ENCODE results near the gene COL12A1.

COL12A1 gene

GRCh38 chr6:75213112-75213511, 7.3 kb upstream of the COL12A1 start:
- peaks cover 2% of the 10 kb centered on the region for H3K79me1 ChIP-seq (replicated peaks; ENCODE audit: low read length, poor library complexity, severe bottlenecking)
- no peak overlapping the region for H2BK5ac ChIP-seq (ENCODE audit: low read depth, low read length, poor library complexity, severe bottlenecking)
- DNase-seq, result no peak
- H3K4me3 ChIP-seq (ENCODE audit: insufficient read depth in 1 of 2, low read depth in 1 of 2, low read length in 2 of 2), result no peak overlapping the region
- no peak overlapping the region for H4K8ac ChIP-seq (ENCODE audit: low read length)
- H3K14ac ChIP-seq (ENCODE audit: low read length in 2 of 2), result no peak overlapping the region
- no peaks in the 10 kb centered on the region for H3K36me3 ChIP-seq (ENCODE audit: control insufficient read depth in 1 of 2, insufficient read depth in 2 of 2, low read depth in 1 of 2, low read length in 2 of 2)
- H3K23ac ChIP-seq (ENCODE audit: low read length in 2 of 2), result no peak overlapping the region
- H2AFZ ChIP-seq (ENCODE audit: low read depth, low read length), result no peak overlapping the region
- no peak overlapping the region for H2BK12ac ChIP-seq (ENCODE audit: low read length in 2 of 2)
- H2BK120ac ChIP-seq (ENCODE audit: low read depth, low read length), result no peak overlapping the region
- no peak overlapping the region for H4K91ac ChIP-seq (ENCODE audit: low read length)
- H2BK15ac ChIP-seq (ENCODE audit: low read depth, poor library complexity, severe bottlenecking), result no peak overlapping the region
- no CpG with 5 or more reads among the region's 1 CpG for WGBS
- H3K27me3 ChIP-seq (ENCODE audit: control insufficient read depth in 1 of 2, insufficient read depth in 1 of 2, low read length in 2 of 2), result peaks cover 0 to 2% of the 10 kb centered on the region in 2 experiments
- no peak overlapping the region for H3K4ac ChIP-seq (ENCODE audit: low read depth in 1 of 2, low read length in 2 of 2)
- H3K9ac ChIP-seq (ENCODE audit: low read length), result no peak overlapping the region
- H3K4me2 ChIP-seq (ENCODE audit: low read length, poor library complexity, severe bottlenecking), result no peak overlapping the region
- no peaks in the 10 kb centered on the region for H3K9me3 ChIP-seq (ENCODE audit: control insufficient read depth, low read length)
- peaks cover 2% of the 10 kb centered on the region for H3K4me1 ChIP-seq (ENCODE audit: control insufficient read depth, insufficient read depth, low read depth, low read length)
- no peak overlapping the region for H2AK5ac ChIP-seq (ENCODE audit: low read length, severe bottlenecking)
- no peak overlapping the region for H3K18ac ChIP-seq (ENCODE audit: low read depth in 1 of 2, low read length in 2 of 2)
- H3K27ac ChIP-seq (ENCODE audit: low read length, poor library complexity, severe bottlenecking), result no peak overlapping the region

GRCh38 chr6:75211920-75212590, 6.2 kb upstream of the COL12A1 start:
- H4K91ac ChIP-seq (ENCODE audit: low read length), result no peak overlapping the region
- H3K14ac ChIP-seq (ENCODE audit: low read length in 2 of 2), result no peak overlapping the region
- H4K8ac ChIP-seq (ENCODE audit: low read length), result no peak overlapping the region
- H3K36me3 ChIP-seq (ENCODE audit: control insufficient read depth in 1 of 2, insufficient read depth in 2 of 2, low read depth in 1 of 2, low read length in 2 of 2), result no peaks in the 10 kb centered on the region
- no peaks in the 10 kb centered on the region for H3K9me3 ChIP-seq (ENCODE audit: control insufficient read depth, low read length)
- H2BK15ac ChIP-seq (ENCODE audit: low read depth, poor library complexity, severe bottlenecking), result no peak overlapping the region
- 4% methylated on average over 3 of the region's 3 CpGs for WGBS
- peaks cover 4% of the 10 kb centered on the region for H3K79me1 ChIP-seq (replicated peaks; ENCODE audit: low read length, poor library complexity, severe bottlenecking)
- H3K4me2 ChIP-seq (ENCODE audit: low read length, poor library complexity, severe bottlenecking), result no peak overlapping the region
- no peak overlapping the region for H2AFZ ChIP-seq (ENCODE audit: low read depth, low read length)
- no peak overlapping the region for H3K27ac ChIP-seq (ENCODE audit: low read length, poor library complexity, severe bottlenecking)
- DNase-seq, result peak; percentile 59
- H3K9ac ChIP-seq (ENCODE audit: low read length), result no peak overlapping the region
- no peak overlapping the region for H3K18ac ChIP-seq (ENCODE audit: low read depth in 1 of 2, low read length in 2 of 2)
- H2BK120ac ChIP-seq (ENCODE audit: low read depth, low read length), result no peak overlapping the region
- H3K27me3 ChIP-seq (ENCODE audit: control insufficient read depth in 1 of 2, insufficient read depth in 1 of 2, low read length in 2 of 2), result peaks cover 0 to 2% of the 10 kb centered on the region in 2 experiments
- no peak overlapping the region for H3K23ac ChIP-seq (ENCODE audit: low read length in 2 of 2)
- no peak overlapping the region for H2BK12ac ChIP-seq (ENCODE audit: low read length in 2 of 2)
- no peak overlapping the region for H3K4ac ChIP-seq (ENCODE audit: low read depth in 1 of 2, low read length in 2 of 2)
- peaks cover 10% of the 10 kb centered on the region for H3K4me1 ChIP-seq (ENCODE audit: control insufficient read depth, insufficient read depth, low read depth, low read length)
- no peak overlapping the region for H3K4me3 ChIP-seq (ENCODE audit: insufficient read depth in 1 of 2, low read depth in 1 of 2, low read length in 2 of 2)
- H2BK5ac ChIP-seq (ENCODE audit: low read depth, low read length, poor library complexity, severe bottlenecking), result no peak overlapping the region
- no peak overlapping the region for H2AK5ac ChIP-seq (ENCODE audit: low read length, severe bottlenecking)

GRCh38 chr6:75210885-75211739, 5.3 kb upstream of the COL12A1 start:
- Histone ChIP-seq H3K4ac (ENCODE audit: low read depth in 1 of 2, low read length in 2 of 2) (no peak overlapping the region), H3K23ac (ENCODE audit: low read length in 2 of 2) (no peak overlapping the region), H3K27me3 (ENCODE audit: control insufficient read depth in 1 of 2, insufficient read depth in 1 of 2, low read length in 2 of 2) (peaks cover 0 to 2% of the 10 kb centered on the region in 2 experiments), H3K14ac (ENCODE audit: low read length in 2 of 2) (no peak overlapping the region), H3K79me1 (replicated peaks; ENCODE audit: low read length, poor library complexity, severe bottlenecking) (peaks cover 4% of the 10 kb centered on the region), H3K18ac (ENCODE audit: low read depth in 1 of 2, low read length in 2 of 2) (no peak overlapping the region), H3K4me2 (ENCODE audit: low read length, poor library complexity, severe bottlenecking) (no peak overlapping the region), H4K91ac (ENCODE audit: low read length) (no peak overlapping the region), H4K8ac (ENCODE audit: low read length) (no peak overlapping the region), H2BK15ac (ENCODE audit: low read depth, poor library complexity, severe bottlenecking) (no peak overlapping the region), H3K4me1 (ENCODE audit: control insufficient read depth, insufficient read depth, low read depth, low read length) (peaks cover 12% of the 10 kb centered on the region), H2BK12ac (ENCODE audit: low read length in 2 of 2) (no peak overlapping the region), H3K4me3 (ENCODE audit: insufficient read depth in 1 of 2, low read depth in 1 of 2, low read length in 2 of 2) (no peak overlapping the region), H2AK5ac (ENCODE audit: low read length, severe bottlenecking) (no peak overlapping the region), H2BK5ac (ENCODE audit: low read depth, low read length, poor library complexity, severe bottlenecking) (no peak overlapping the region), H3K9me3 (ENCODE audit: control insufficient read depth, low read length) (no peaks in the 10 kb centered on the region), H2BK120ac (ENCODE audit: low read depth, low read length) (no peak overlapping the region), H3K27ac (ENCODE audit: low read length, poor library complexity, severe bottlenecking) (no peak overlapping the region), H3K9ac (ENCODE audit: low read length) (no peak overlapping the region), H2AFZ (ENCODE audit: low read depth, low read length) (no peak overlapping the region), H3K36me3 (ENCODE audit: control insufficient read depth in 1 of 2, insufficient read depth in 2 of 2, low read depth in 1 of 2, low read length in 2 of 2) (no peaks in the 10 kb centered on the region)
- DNase-seq, result peak; percentile 76
- 58% methylated on average over 3 of the region's 10 CpGs for WGBS

- Histone ChIP-seq H3K18ac (ENCODE audit: low read depth in 1 of 2, low read length in 2 of 2) (no peak overlapping the region), H3K23ac (ENCODE audit: low read length in 2 of 2) (no peak overlapping the region), H2AFZ (ENCODE audit: low read depth, low read length) (no peak overlapping the region), H2BK12ac (ENCODE audit: low read length in 2 of 2) (peak overlapping the region in 1 of 2 experiments; percentile 15), H3K79me1 (replicated peaks; ENCODE audit: low read length, poor library complexity, severe bottlenecking) (peaks cover 4% of the 10 kb centered on the region), H3K4me2 (ENCODE audit: low read length, poor library complexity, severe bottlenecking) (no peak overlapping the region), H3K36me3 (ENCODE audit: control insufficient read depth in 1 of 2, insufficient read depth in 2 of 2, low read depth in 1 of 2, low read length in 2 of 2) (no peaks in the 10 kb centered on the region), H3K27ac (ENCODE audit: low read length, poor library complexity, severe bottlenecking) (no peak overlapping the region), H3K9ac (ENCODE audit: low read length) (peak overlapping the region; percentile 37), H2BK120ac (ENCODE audit: low read depth, low read length) (no peak overlapping the region), H2BK15ac (ENCODE audit: low read depth, poor library complexity, severe bottlenecking) (no peak overlapping the region), H3K9me3 (ENCODE audit: control insufficient read depth, low read length) (no peaks in the 10 kb centered on the region), H3K14ac (ENCODE audit: low read length in 2 of 2) (no peak overlapping the region), H3K27me3 (ENCODE audit: control insufficient read depth in 1 of 2, insufficient read depth in 1 of 2, low read length in 2 of 2) (no peaks in the 10 kb centered on the region), H3K4me3 (ENCODE audit: insufficient read depth in 1 of 2, low read depth in 1 of 2, low read length in 2 of 2) (no peak overlapping the region), H2BK5ac (ENCODE audit: low read depth, low read length, poor library complexity, severe bottlenecking) (no peak overlapping the region), H3K4me1 (ENCODE audit: control insufficient read depth, insufficient read depth, low read depth, low read length) (peaks cover 12% of the 10 kb centered on the region), H3K4ac (ENCODE audit: low read depth in 1 of 2, low read length in 2 of 2) (no peak overlapping the region), H4K8ac (ENCODE audit: low read length) (no peak overlapping the region), H4K91ac (ENCODE audit: low read length) (no peak overlapping the region), H2AK5ac (ENCODE audit: low read length, severe bottlenecking) (no peak overlapping the region)
- DNase-seq, result no peak
- WGBS, result 37% methylated on average over 6 of the region's 7 CpGs
These were observed 3.4 kb upstream of the COL12A1 start for GRCh38 chr6:75209184-75209723.

Data from mesenchymal stem cell (in vitro differentiated cells and primary cell).